Effector memory CD4-positive, alpha-beta T cell (primary cell): ENCODE data around the gene TMEM222.

Experiments used
- DNase-seq, 3 donors: peaks; one replicate each; pipeline ENCODE4 v3.0.0-alpha.2; 2020
- H3K27ac ChIP-seq: 2 replicates; pipeline ENCODE4 v1.7.0; 2013; ENCODE audit warnings: mild to moderate bottlenecking, low read length, moderate library complexity; ENCODE audit not compliant: insufficient read depth, poor library complexity, severe bottlenecking
- H3K27me3 ChIP-seq: replicated peaks from 2 replicates; pipeline ENCODE4 v1.7.0; 2013; ENCODE audit warnings: mild to moderate bottlenecking, low read length; ENCODE audit not compliant: insufficient read depth, control insufficient read depth, poor library complexity, severe bottlenecking
- H3K36me3 ChIP-seq: 2 replicates; pipeline ENCODE4 v1.7.0; 2013; ENCODE audit warnings: mild to moderate bottlenecking, low read length, moderate library complexity; ENCODE audit not compliant: control insufficient read depth, insufficient read depth
- H3K4me1 ChIP-seq: 2 replicates; pipeline ENCODE4 v1.7.0; 2013; ENCODE audit warnings: low read length, mild to moderate bottlenecking; ENCODE audit not compliant: control insufficient read depth, insufficient read depth, poor library complexity, severe bottlenecking
- H3K4me3 ChIP-seq: 2 replicates; pipeline ENCODE4 v1.7.0; 2013; ENCODE audit warnings: low read length, low read depth, mild to moderate bottlenecking; ENCODE audit not compliant: insufficient read depth, poor library complexity, severe bottlenecking
- H3K9me3 ChIP-seq: 2 replicates; pipeline ENCODE4 v1.7.0; 2013; ENCODE audit warnings: mild to moderate bottlenecking, low read length, moderate library complexity; ENCODE audit not compliant: control insufficient read depth

Gene TMEM222

DNA sequence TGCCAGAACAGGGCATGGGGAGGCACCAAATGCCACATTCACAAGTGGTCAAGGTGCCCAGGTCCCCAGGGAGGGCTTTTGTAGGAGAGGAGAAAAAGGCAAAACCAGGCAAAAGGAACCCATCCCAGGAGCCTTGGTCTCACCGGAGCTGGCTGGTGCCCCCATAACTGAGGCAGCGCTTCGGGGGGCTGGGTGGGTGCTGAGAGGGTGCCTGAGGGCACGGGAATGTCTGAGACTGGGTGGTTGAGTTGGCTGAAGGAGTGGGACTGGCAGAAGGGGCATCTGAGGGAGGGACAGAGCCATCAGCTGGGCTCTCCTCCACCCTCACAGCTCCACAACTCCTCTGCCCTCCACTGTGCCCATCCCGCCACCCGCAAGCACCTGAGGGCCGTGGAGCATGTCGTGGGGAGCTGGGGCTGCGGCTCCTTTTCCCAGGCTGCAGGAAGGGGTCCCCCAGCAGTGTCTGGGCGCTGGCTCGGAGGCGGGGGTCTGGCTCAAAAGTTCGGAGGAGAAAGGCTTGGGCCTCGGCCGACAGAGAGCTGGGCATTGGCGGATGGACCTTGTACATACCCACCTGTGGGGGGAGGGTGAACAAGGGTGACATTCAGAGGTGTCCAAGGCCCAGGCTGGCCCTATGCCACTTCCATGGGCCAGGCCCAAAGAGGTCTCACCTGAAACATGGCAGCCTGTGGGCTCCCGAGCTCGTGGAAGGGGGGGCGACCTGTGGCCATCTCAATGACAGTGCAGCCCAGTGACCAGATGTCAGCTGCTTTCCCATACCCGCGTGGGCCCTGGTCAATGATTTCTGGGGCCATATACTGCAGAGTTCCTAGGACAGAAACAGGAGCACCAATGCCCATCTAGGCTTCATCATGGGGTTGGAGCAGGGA is 36.3 kb downstream of the TMEM222 start:
- H3K36me3 ChIP-seq = peaks cover 6% of the 10 kb centered on the region
- no peak overlapping the region for H3K4me3 ChIP-seq
- no peak for DNase-seq
- H3K4me1 ChIP-seq = peaks cover 35% of the 10 kb centered on the region
- H3K27ac ChIP-seq = no peak overlapping the region
- H3K9me3 ChIP-seq = no peaks in the 10 kb centered on the region
- H3K27me3 ChIP-seq = no peaks in the 10 kb centered on the region

DNA sequence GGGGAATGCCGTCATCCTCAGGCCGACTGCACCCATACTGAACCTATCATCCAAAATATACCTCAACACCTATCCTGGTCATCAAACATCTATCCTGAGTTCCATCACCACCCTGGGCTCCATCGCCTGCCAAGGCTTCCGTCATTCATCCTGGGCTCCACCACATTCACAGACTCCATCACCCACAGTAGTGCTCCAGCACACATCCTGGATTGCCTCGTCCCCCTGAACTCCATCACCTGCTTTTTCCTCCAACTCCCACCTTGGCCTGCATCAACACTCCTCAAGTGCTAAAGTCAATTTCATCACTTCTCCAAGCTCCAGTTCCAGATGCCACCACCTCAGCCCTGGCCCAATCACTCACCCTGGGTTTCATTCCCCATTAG is 37.0 kb downstream of the TMEM222 start:
- H3K4me1 ChIP-seq = peaks cover 35% of the 10 kb centered on the region
- no peak for DNase-seq
- no peak overlapping the region for H3K27ac ChIP-seq
- H3K4me3 ChIP-seq = no peak overlapping the region
- no peaks in the 10 kb centered on the region for H3K36me3 ChIP-seq
- H3K9me3 ChIP-seq = no peaks in the 10 kb centered on the region
- H3K27me3 ChIP-seq = no peaks in the 10 kb centered on the region

DNA sequence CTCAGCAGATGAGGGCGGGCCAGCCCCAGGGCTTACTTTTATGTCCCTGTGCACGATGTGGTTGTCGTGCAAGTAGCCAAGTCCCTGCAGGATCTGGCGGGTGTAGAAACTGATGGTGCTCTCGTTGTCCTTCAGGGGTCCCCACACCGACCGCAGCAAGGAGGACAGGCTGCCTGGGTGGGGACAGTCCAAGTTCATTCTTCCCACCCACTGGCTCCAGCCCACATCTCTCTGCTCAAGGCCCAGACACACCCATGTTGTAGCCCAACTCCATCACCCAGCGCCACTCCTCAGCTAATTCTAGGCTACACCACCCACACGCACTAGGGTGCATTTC is 37.8 kb downstream of the TMEM222 start:
- Histone ChIP-seq H3K9me3 (no peaks in the 10 kb centered on the region), H3K27me3 (no peaks in the 10 kb centered on the region), H3K36me3 (no peaks in the 10 kb centered on the region), H3K4me1 (peaks cover 37% of the 10 kb centered on the region), H3K27ac (no peak overlapping the region), H3K4me3 (peak overlapping the region; percentile 44)
- no peak for DNase-seq

DNA sequence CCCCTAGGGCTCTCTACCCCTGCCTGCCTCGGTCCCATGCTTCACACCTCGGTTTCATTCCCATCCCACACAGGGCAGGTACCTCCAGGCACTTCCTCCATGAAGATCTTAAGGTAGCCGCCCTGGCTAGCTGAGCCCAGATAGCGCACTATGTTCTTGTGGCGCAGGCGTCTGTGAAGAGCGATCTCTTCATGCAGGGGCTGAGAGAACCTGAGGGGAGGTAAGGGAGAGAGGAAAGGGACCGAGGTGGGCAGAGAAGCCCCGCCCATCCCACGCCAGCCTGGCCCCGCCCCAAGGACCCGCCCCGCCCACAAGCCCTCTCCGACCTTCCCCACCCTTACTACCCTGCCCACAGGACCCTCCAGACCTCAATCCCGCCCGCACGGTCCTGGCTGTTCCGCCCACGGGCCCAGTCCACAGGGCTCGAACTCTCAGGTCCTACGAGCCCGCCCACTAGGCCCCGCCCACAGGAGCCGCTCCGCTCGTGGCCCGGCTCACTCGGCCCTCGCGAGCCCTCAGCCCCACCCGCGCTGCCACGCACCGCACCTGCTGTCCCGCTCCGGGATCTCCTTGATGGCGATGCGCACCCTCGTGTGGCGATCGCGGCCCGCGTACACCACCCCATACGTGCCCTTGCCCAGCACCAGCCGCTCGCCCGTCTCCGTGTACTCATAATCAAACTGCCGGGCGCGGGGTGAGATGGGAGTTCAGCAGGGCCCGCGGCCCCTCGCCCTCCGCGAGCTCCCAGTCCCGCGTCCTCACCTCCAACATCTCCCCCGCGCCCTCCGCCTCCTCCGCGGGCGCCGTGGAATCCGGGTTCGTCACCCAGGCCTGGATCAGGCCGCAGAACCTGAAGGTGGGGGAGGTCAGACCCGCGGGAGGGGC is 38.4 kb downstream of the TMEM222 start:
- DNase-seq = peak; percentile 56 to 68 (median 56)
- no peaks in the 10 kb centered on the region for H3K9me3 ChIP-seq
- H3K27me3 ChIP-seq = no peaks in the 10 kb centered on the region
- no peaks in the 10 kb centered on the region for H3K36me3 ChIP-seq
- H3K4me3 ChIP-seq = peak overlapping the region; percentile 44
- H3K27ac ChIP-seq = no peak overlapping the region
- H3K4me1 ChIP-seq = peaks cover 43% of the 10 kb centered on the region

DNA sequence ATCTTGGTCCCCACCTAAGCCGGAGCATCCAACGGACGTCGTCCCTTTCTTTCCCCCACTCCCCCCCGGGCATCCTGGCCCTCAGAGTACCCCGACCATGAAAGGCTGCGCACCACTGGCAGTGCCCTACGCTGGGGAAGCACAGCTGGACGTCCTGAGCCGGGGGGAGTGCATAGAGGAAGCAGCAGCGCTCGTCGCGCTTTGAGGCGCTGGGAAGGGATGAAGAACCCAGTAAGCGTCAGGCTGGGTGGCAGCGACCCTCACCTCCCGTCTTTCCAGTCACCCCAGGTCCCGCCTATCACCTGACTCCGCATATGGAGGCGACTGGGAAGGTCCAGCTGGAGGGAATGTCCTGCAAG is 39.1 kb downstream of the TMEM222 start:
- no peak overlapping the region for H3K4me3 ChIP-seq
- DNase-seq = no peak
- no peaks in the 10 kb centered on the region for H3K9me3 ChIP-seq
- H3K36me3 ChIP-seq = no peaks in the 10 kb centered on the region
- H3K27me3 ChIP-seq = no peaks in the 10 kb centered on the region
- no peak overlapping the region for H3K27ac ChIP-seq
- peaks cover 46% of the 10 kb centered on the region for H3K4me1 ChIP-seq

DNA sequence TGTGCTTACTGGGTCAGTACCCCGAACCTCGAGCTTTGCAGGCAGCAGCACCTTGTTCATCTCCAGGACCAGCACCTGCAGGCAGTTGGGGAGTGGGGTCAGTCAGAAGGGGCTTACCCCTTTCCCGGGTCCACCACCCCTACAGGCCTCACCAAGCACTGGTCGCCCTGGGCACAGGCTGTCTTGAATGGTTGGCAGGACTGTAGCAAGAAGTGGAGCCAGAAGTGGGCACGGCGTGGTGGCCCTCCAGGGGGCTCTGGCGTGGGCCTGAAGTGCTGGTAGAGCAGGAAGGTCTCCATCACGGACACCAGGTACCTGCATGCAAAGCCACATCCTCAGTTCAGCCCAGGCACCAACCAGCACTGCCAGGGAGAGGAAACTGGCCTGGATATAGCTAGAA is 39.6 kb downstream of the TMEM222 start:
- Histone ChIP-seq H3K9me3 (no peaks in the 10 kb centered on the region), H3K4me3 (no peak overlapping the region), H3K36me3 (no peaks in the 10 kb centered on the region), H3K4me1 (peaks cover 41% of the 10 kb centered on the region), H3K27ac (no peak overlapping the region), H3K27me3 (no peaks in the 10 kb centered on the region)
- no peak for DNase-seq

DNA sequence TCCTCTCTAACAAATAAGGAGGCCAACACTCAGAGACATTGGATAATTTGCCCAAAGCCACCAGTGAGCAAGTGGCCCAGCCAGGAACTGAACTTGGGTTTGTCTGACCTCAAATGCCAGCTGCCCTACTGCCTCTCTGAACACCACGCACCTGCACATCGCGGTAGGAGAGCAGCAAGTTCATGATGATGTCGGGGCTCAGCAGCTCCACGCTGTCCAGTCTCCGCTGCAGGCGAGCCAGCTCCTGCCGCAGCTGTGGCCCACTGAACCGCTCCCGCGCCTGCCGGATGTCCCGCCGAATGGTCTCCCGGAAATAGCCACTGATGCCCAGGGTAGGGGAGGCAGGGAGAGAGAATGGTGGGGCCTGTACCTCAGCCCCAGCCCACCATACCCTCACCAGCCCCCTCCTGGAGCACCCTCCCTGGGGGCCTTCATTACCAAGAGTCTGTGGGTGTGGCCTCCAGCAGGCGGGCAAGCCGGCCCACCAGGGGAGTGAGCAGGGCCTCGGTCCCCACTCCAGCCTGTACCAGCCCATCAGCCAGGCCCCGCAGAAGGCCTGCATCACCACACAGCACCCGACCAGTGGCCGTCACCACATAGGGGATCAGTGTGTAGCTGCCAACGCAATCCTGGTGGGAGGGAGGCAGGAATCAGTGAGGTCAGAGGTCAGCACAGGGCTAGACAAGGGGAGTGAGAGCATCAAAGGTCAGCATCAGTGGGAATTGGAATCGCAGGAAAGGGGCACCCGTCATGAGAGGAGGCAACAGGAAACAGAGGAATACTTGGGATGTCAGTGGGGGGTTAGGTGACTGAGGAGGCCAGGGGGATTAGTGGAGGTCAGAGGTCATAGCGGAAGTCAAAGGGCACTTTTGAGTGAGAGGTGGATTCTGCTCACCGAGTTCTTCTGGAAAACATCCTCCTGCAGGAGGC is 42.1 kb downstream of the TMEM222 start:
- peaks cover 31% of the 10 kb centered on the region for H3K4me1 ChIP-seq
- no peak for DNase-seq
- H3K9me3 ChIP-seq = no peaks in the 10 kb centered on the region
- H3K36me3 ChIP-seq = no peaks in the 10 kb centered on the region
- H3K4me3 ChIP-seq = no peak overlapping the region
- H3K27me3 ChIP-seq = no peaks in the 10 kb centered on the region
- H3K27ac ChIP-seq = no peak overlapping the region

DNA sequence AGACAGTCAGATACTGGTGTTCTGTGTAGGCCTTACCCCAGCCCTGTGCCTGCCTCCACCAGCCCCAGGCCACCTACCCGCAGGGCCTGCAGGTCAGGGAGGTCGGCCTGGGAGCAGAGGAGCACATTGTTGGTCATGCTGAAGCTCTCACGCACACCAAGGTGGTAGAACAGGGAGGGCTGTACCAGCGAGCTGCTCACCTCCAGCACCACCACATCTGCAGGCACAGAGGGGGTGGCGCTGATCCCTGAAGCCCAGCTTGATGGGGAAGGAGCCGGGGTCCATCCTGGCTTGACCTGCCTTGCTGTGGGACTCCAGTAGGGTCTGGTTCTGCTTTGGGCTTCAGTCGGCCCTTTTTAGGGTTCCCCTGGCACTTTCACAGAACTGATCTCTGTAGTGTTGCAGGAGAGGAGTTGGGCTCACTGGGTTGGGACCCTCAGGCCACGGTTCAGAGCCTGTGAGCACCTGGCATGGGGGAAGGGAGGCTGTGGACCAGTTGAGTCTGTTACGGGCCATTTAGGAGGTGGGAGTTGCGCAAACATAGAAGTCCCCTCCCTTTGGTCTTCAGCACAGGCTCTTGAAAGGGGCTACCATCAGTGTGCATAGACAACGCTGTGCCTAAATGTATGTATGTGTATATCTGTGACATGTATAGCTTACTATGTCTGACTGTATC is 42.9 kb downstream of the TMEM222 start:
- DNase-seq = no peak
- Histone ChIP-seq H3K4me3 (no peak overlapping the region), H3K36me3 (no peaks in the 10 kb centered on the region), H3K9me3 (no peaks in the 10 kb centered on the region), H3K27ac (no peak overlapping the region), H3K27me3 (no peaks in the 10 kb centered on the region), H3K4me1 (peaks cover 23% of the 10 kb centered on the region)

DNA sequence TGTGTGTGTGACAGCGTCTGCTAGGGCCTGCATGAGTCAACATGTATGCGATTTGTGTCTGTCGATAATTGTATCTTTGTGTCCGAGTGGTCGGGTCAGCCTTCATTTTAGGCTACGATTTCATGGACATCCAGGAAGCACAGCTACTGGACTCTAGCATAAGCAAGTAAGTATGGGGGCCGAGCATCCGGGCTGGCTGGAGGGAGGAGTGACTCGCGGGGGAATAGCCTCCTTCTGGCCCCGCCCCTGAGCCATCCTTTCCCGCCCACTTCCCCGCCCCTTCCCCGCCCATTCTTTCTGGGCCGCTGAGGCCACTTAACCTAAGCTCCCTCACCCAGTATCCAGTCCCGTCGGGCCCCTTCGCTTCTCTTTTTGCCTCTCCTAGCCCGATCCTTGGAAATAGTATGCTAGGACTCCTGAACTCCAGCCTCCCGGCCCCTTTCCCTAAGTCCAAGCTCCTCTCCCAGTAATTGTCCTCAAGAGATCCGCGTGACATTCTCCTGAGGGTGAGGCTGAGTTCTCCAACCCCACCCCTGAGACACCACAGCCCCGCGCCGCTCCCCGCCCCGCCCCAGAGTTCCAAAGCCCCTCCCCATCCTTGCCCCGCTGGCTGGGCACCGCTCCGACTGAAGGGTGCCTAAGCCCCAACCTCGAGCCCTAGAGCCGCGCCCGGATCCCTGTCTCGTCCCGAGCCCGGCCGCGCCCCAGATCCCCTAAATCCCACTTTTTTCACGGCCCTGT is 43.6 kb downstream of the TMEM222 start:
- peak; percentile 68 to 70 (median 69) for DNase-seq
- no peaks in the 10 kb centered on the region for H3K9me3 ChIP-seq
- peak overlapping the region; percentile 72 for H3K4me3 ChIP-seq
- peak overlapping the region; percentile 43 for H3K27ac ChIP-seq
- H3K4me1 ChIP-seq = peaks cover 20% of the 10 kb centered on the region
- no peaks in the 10 kb centered on the region for H3K27me3 ChIP-seq
- H3K36me3 ChIP-seq = no peaks in the 10 kb centered on the region
